IPS-NIHi7 (cell line): ENCODE results near the gene TOMM7.
A peak's percentile ranks its signal among the peaks of the same experiment; 100 is the strongest.
"Not testable (repeated sequence)": the region's sequence is repeated elsewhere in the genome, so short reads cannot be mapped to it uniquely, and the experiment has no call there.

Source experiments
- DNase-seq: peaks from one replicate; pipeline ENCODE4 v3.0.0; 2012; ENCODE audit warnings: mixed read lengths; ENCODE audit errors: extremely low spot score

TOMM7 gene

GRCh38 chr7:22853674-22854157 lies 31.1 kb upstream of the TOMM7 start:
- DNase-seq = no peak

- DNase-seq = no peak
These were observed 30.5 kb upstream of the TOMM7 start for GRCh38 chr7:22853138-22853537.

GRCh38 chr7:22851145-22851544 lies 28.5 kb upstream of the TOMM7 start:
- DNase-seq = no peak

- not testable (repeated sequence) for DNase-seq
These were observed 27.7 kb upstream of the TOMM7 start for GRCh38 chr7:22850394-22850793.

- no peak for DNase-seq
These were observed 27.0 kb upstream of the TOMM7 start for GRCh38 chr7:22849662-22850061.

GRCh38 chr7:22849172-22849571 lies 26.5 kb upstream of the TOMM7 start:
- no peak for DNase-seq

- no peak for DNase-seq
These were observed 24.3 kb upstream of the TOMM7 start for GRCh38 chr7:22846961-22847360.

- no peak for DNase-seq
These were observed 22.7 kb upstream of the TOMM7 start for GRCh38 chr7:22845221-22845834.

GRCh38 chr7:22843681-22844309 lies 21.1 kb upstream of the TOMM7 start:
- no peak for DNase-seq

GRCh38 chr7:22842973-22843372 lies 20.3 kb upstream of the TOMM7 start:
- no peak for DNase-seq

- no peak for DNase-seq
These were observed 19.8 kb upstream of the TOMM7 start for GRCh38 chr7:22842383-22842941.

- DNase-seq = no peak
These were observed 19.3 kb upstream of the TOMM7 start for GRCh38 chr7:22841954-22842353.

- peak; percentile 37 for DNase-seq
These were observed 14.7 kb upstream of the TOMM7 start for GRCh38 chr7:22837308-22837707.

- not testable (repeated sequence) for DNase-seq
These were observed 13.9 kb upstream of the TOMM7 start for GRCh38 chr7:22836506-22836905.

- DNase-seq = no peak
These were observed 11.3 kb upstream of the TOMM7 start for GRCh38 chr7:22833957-22834356.

GRCh38 chr7:22833113-22833855 lies 10.6 kb upstream of the TOMM7 start:
- DNase-seq = no peak

GRCh38 chr7:22832401-22832800 lies 9.8 kb upstream of the TOMM7 start:
- no peak for DNase-seq

GRCh38 chr7:22831602-22832305 lies 9.1 kb upstream of the TOMM7 start:
- DNase-seq = no peak

- DNase-seq = no peak
These were observed 4.9 kb upstream of the TOMM7 start for GRCh38 chr7:22827563-22827962.

- no peak for DNase-seq
These were observed 3.9 kb upstream of the TOMM7 start for GRCh38 chr7:22826593-22826992.

- no peak for DNase-seq
These were observed 2.1 kb upstream of the TOMM7 start for GRCh38 chr7:22824760-22825159.

GRCh38 chr7:22823142-22823497 lies 471 bp upstream of the TOMM7 start:
- DNase-seq = no peak
